Tibial artery (tissue), 4 donors: ENCODE results near the gene FEM1A.

ENCODE experiments used
- DNase-seq, 2 donors: peaks; one replicate each; pipeline ENCODE4 v3.0.0-alpha.2; 2019
- H3K27ac ChIP-seq, 2 donors: fragments of 200-600 bp; sonication (generic) in 1 of 2; 1 replicate in 1 of 2; 2 replicates in 1 of 2; pipeline ENCODE4 v1.5.1; 2018 to 2019; ENCODE audit warnings: mild to moderate bottlenecking in 1 of 2
- H3K27me3 ChIP-seq, 2 donors: fragments of 200-600 bp; sonication (generic) in 1 of 2; one replicate each; pipeline versions ENCODE4 v1.5.1 to v1.6.0; 2016 to 2019
- H3K36me3 ChIP-seq, 3 donors: fragments of 200-600 bp; sonication (generic) in 2 of 3; one replicate each; pipeline ENCODE4 v1.5.1; 2016 to 2019; ENCODE audit warnings: mild to moderate bottlenecking in 2 of 3
- H3K4me1 ChIP-seq, 4 donors: fragments of 200-600 bp; sonication (generic) in 2 of 4; 1 replicate in 3 of 4; 2 replicates in 1 of 4; pipeline ENCODE4 v1.5.1; 2016 to 2019
- H3K4me3 ChIP-seq, 2 donors: fragments of 200-600 bp; sonication (generic) in 1 of 2; 1 replicate in 1 of 2; 2 replicates in 1 of 2; pipeline ENCODE4 v1.5.1; 2018 to 2019; ENCODE audit warnings: mild to moderate bottlenecking in 2 of 2
- H3K9me3 ChIP-seq, 3 donors: fragments of 200-600 bp; sonication (generic) in 1 of 3; one replicate each; pipeline ENCODE4 v1.5.1; 2016 to 2019
- intact Hi-C: fragments of 100-400 bp; cut with DNase I; formaldehyde crosslinking; loops from one replicate; pipeline ENCODE4 v1.15.0; 2023; ENCODE audit warnings: low total_unique reads
- TF ChIP-seq, protein P1 (sequence below), 2 experiments: fragments of 200-600 bp in 1 of 2; fragments of 450-650 bp in 1 of 2; IDR thresholded peaks; one replicate each; pipeline ENCODE4 v1.5.1; 2017 to 2019; ENCODE audit warnings: antibody characterized with exemption in 2 of 2, mild to moderate bottlenecking in 1 of 2, moderate library complexity in 1 of 2

Gene FEM1A

DNA sequence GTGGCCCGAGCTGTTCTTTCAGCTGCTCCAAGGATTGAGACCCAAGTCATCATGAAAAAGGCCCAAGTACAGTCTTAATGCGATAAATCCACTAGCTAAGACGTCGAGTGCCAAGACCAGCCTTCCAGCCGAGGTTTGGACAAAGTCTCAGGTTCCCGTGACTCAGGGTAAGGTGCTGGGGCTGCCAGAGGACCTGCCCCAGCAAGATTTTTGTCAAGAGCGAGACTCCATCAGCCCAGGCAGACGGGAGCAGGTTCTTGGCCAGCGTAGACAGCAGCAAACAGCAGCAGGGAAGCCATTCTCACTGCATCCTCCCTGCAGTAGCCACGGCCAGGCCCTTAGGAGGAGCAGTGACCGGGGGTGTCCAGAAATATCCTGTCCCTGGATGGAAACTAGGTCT, 3.4 kb downstream of the FEM1A start:
- intact Hi-C loops, result no loop called here
- Histone ChIP-seq H3K9me3 (no peaks in the 10 kb centered on the region), H3K27me3 (no peaks in the 10 kb centered on the region), H3K4me1 (peaks cover 0 to 43% (median 29%) of the 10 kb centered on the region in 4 donors), H3K36me3 (peaks cover 36 to 60% (median 60%) of the 10 kb centered on the region in 3 donors), H3K27ac (no peak overlapping the region), H3K4me3 (no peak overlapping the region)
- TF ChIP-seq, protein P1, sequence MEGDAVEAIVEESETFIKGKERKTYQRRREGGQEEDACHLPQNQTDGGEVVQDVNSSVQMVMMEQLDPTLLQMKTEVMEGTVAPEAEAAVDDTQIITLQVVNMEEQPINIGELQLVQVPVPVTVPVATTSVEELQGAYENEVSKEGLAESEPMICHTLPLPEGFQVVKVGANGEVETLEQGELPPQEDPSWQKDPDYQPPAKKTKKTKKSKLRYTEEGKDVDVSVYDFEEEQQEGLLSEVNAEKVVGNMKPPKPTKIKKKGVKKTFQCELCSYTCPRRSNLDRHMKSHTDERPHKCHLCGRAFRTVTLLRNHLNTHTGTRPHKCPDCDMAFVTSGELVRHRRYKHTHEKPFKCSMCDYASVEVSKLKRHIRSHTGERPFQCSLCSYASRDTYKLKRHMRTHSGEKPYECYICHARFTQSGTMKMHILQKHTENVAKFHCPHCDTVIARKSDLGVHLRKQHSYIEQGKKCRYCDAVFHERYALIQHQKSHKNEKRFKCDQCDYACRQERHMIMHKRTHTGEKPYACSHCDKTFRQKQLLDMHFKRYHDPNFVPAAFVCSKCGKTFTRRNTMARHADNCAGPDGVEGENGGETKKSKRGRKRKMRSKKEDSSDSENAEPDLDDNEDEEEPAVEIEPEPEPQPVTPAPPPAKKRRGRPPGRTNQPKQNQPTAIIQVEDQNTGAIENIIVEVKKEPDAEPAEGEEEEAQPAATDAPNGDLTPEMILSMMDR (IDR thresholded peaks at IDR 0.05), result no peak
- DNase-seq, result no peak

DNA sequence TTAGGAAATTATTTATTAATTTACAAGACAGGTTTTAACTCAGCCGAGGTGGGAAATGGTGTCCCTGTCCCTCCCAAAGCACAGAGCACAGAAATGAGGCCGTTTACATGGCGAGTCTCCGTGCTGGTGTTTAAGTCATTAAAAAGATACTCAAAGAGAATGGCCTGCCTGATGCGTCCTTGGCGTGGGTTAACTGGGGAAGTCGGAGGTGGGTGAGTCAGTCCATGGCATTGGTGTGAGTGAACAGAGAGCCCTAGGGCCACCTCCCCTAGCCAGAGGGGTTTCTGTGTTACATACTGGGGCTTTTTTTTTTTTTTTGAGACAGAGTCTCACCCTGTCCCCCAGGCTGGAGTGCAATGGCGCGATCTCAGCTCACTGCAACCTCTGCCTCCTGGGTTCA, 3.9 kb downstream of the FEM1A start:
- intact Hi-C loops, result no loop called here

DNA sequence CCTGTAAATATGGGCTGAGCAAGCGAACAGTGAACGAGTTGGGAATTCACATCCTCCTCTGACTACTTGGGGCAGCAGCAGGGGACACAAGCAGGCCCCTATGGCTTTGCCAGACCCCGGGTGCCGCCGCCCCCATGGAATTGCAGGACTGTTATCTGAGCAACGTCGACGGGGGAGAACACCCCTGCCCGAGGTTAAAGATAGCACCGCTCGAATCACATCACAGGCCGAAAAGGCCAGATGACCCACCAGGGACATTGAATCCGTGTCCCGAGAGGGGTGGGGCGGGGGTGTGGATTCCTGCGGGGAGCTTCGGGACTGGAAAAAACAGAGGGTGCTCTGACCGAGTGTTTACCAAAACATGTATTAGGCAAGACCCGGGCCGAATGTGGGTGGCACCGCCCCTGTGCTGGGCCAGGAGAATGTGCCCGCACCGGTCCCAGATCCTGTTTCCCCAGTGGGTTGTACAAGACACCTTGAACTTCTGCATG, 9.1 kb downstream of the FEM1A start:
- peaks cover 12 to 29% (median 28%) of the 10 kb centered on the region in 3 donors for H3K36me3 ChIP-seq
- intact Hi-C loops, result no loop called here
- no peak overlapping the region for H3K27ac ChIP-seq
- no peak for DNase-seq
- H3K4me3 ChIP-seq, result no peak overlapping the region
- H3K27me3 ChIP-seq, result no peaks in the 10 kb centered on the region
- H3K4me1 ChIP-seq, result peaks cover 0 to 18% (median 6%) of the 10 kb centered on the region in 4 donors
- TF ChIP-seq, protein P1 (IDR thresholded peaks at IDR 0.05), result no peak
- H3K9me3 ChIP-seq, result no peaks in the 10 kb centered on the region

More for the DNA sequence above, 3.9 kb downstream of the FEM1A start:
- TF ChIP-seq, protein P1 (IDR thresholded peaks at IDR 0.05), result no peak
- H3K27me3 ChIP-seq, result no peaks in the 10 kb centered on the region
- no peak for DNase-seq
- H3K4me1 ChIP-seq, result peaks cover 0 to 43% (median 29%) of the 10 kb centered on the region in 4 donors
- H3K9me3 ChIP-seq, result no peaks in the 10 kb centered on the region
- peaks cover 36 to 60% (median 60%) of the 10 kb centered on the region in 3 donors for H3K36me3 ChIP-seq
- H3K4me3 ChIP-seq, result no peak overlapping the region
- no peak overlapping the region for H3K27ac ChIP-seq

DNA sequence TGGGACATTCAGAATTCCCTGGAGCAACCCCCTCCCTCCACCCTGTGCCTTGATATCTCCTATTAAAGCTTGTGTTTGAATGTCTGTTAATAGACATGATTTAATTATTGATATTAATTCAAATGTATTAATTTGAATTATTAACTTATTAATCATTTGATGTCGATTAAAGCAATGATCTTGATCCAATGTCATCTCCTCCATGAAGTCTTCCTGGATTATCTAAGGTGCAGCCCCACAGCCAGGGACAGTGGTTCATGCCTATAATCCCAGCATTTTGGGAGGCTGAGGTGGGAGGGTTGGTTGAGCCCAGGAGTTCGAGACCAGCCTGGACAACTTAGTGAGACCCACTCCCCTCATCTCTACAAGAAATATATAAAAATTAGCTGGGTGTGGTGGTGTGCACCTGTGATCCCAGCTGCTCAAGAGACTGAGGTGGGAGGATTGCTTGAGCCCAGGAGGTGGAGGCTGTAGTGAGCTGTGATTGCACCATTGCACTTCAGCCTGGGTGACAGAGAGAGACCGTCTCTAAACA, 9.6 kb downstream of the FEM1A start:
- DNase-seq, result no peak
- Histone ChIP-seq H3K27me3 (no peaks in the 10 kb centered on the region), H3K36me3 (peaks cover 12 to 24% (median 23%) of the 10 kb centered on the region in 3 donors), H3K9me3 (no peaks in the 10 kb centered on the region), H3K27ac (no peak overlapping the region), H3K4me3 (no peak overlapping the region), H3K4me1 (peaks cover 0 to 13% (median 5%) of the 10 kb centered on the region in 4 donors)
- intact Hi-C loops, result no loop called here
- TF ChIP-seq, protein P1 (IDR thresholded peaks at IDR 0.05), result no peak

DNA sequence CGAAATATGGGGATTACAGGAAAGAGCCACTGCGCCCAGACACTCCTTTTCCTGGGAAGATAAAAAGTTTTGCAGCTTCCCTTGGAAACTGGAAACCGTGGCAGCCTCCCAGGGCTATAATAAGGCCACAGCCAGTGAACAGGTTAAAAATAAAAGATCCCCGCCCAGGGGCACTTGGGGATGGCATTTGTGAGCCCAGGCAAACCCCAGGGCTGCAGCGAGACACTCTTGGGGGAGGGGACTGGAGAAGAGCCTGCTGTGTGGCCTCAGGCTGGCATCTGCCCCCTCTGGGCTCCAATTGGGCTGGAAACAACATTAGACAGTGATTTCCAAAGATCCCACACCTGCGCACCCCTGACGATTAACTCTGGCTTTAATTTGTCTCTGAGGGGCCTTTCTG, 11.2 kb downstream of the FEM1A start:
- intact Hi-C loops, result no loop called here
- no peak overlapping the region for H3K27ac ChIP-seq
- TF ChIP-seq, protein P1 (IDR thresholded peaks at IDR 0.05), result no peak

More for the DNA sequence above, 11.2 kb downstream of the FEM1A start:
- Histone ChIP-seq H3K27me3 (no peaks in the 10 kb centered on the region), H3K4me1 (peaks cover 0 to 10% (median 4%) of the 10 kb centered on the region in 4 donors), H3K4me3 (no peak overlapping the region), H3K9me3 (no peaks in the 10 kb centered on the region), H3K36me3 (peaks cover 0 to 15% (median 12%) of the 10 kb centered on the region in 3 donors)
- no peak for DNase-seq
